GM13977 (cell line): ENCODE data around the gene TSPAN32.
"Not testable (repeated sequence)": the region's sequence is repeated elsewhere in the genome, so short reads cannot be mapped to it uniquely, and the experiment has no call there.

Source experiments
- DNase-seq: peaks from one replicate; pipeline ENCODE4 v3.0.0; 2012; ENCODE audit warnings: low spot score
- CTCF ChIP-seq: IDR thresholded peaks from 2 replicates; pipeline ENCODE4 v1.5.1; 2012; ENCODE audit warnings: mild to moderate bottlenecking, control low read depth; ENCODE audit not compliant: insufficient read depth; ENCODE audit errors: extremely low read depth, missing control alignments
- in situ Hi-C: fragments of 300-500 bp; cut with MboI; formaldehyde crosslinking; loops from one replicate; pipeline ENCODE4 v1.12.0; 2022; ENCODE audit warnings: low sequenced_read_pairs, low pct_unique_long_range_greater_than_20kb, mixed read lengths, inconsistent platforms; ENCODE audit not compliant: unreplicated experiment

The TSPAN32 gene

DNA sequence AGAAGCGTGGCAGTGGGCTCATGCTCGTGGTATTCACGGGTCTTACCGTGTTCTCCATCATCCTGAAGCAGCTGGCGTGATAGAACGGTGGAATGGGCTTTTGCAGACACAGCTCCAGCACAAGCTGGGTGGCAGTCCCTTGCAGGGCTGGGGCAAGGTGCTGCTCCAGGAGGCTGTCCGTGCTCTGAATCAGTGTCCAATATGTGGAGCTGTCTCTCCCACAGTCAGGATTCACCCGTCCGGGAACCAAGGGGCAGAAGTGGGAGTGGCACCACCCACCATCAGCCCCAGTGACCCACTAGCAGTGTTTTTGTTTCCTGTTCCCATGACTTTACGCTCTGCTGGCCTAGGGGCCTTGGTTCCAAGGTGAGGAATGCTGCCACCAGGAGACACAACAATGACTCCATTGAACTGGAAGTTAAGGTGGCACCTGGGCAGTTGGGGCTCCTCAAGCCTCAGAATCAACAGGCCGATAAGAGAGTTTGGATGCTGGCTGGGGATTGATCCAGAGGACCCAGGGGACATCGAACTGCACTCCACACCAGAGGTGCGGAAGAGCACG, 58.3 kb downstream of the TSPAN32 start:
- no peak for TF ChIP-seq CTCF
- DNase-seq, result no peak
- in situ Hi-C loops, result no loop called here

DNA sequence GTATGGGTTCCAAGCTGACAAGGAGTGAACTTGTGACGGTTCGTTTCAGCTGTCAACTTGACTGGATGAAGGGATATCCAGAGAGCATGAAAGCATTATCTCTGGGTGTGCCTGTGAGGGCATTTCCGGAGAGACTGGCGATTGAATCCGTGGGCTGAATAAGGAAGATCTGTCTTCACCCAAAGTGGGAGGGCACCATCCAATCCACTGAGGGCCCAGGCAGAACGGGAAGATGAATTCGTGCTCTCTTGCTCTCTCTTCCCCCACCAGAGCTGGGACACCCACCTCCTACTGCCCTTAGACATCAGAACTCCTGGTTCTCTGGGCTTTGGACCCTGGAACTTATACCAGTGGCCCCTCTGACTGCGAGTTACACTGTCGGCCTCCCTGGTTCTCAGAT, 59.8 kb downstream of the TSPAN32 start:
- in situ Hi-C loops, result no loop called here
- no peak for DNase-seq
- no peak for TF ChIP-seq CTCF

GRCh38 chr11:2362414-2362813, 60.6 kb downstream of the TSPAN32 start:
- in situ Hi-C loops, result no loop called here
- no peak for DNase-seq

GRCh38 chr11:2363130-2363529, 61.3 kb downstream of the TSPAN32 start:
- in situ Hi-C loops, result no loop called here
- TF ChIP-seq CTCF, result no peak
- DNase-seq, result no peak

More at GRCh38 chr11:2362414-2362813, 60.6 kb downstream of the TSPAN32 start:
- no peak for TF ChIP-seq CTCF

GRCh38 chr11:2363577-2364370, 62.0 kb downstream of the TSPAN32 start:
- TF ChIP-seq CTCF, result no peak
- DNase-seq, result no peak
- in situ Hi-C loops, result no loop called here

DNA sequence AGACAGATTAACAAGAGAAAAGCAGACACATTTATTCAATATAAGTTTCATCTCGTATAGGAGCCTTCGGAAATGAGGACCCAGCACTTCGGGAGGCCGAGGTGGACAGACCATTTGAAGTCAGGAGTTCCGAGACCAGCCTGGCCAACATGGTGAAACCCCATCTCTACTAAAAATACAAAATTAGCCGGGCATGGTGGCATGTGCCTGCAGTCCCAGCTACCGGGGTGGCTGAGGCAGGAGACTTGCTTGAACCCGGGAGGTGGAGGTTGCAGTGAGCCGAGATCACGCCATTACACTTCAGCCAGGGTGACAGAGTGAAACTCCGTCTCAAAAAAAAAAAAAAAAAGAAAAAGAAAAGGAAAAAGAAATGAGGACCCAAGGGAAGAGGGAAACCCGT, 62.6 kb downstream of the TSPAN32 start:
- in situ Hi-C loops, DNase-seq: not testable (repeated sequence)

- in situ Hi-C loops, result no loop called here
- no peak for DNase-seq
- no peak for TF ChIP-seq CTCF
Measured at GRCh38 chr11:2365571-2366210, 63.9 kb downstream of the TSPAN32 start.
